NOMO-1 (cell line): ENCODE data around the gene SMIM32.

Experiments used
- DNase-seq, 2 experiments: peaks; one replicate each; lab custom pipeline; 2025; ENCODE audit not compliant: unreplicated experiment in 2 of 2; lab: John Stamatoyannopoulos, UW

The SMIM32 gene

GRCh38 chr5:136192526-136193321 lies at the start of gene SMIM32:
SMIM32 (minus strand) TSS chr5:136193162; CDS start chr5:136192524, 638 bp downstream.
- DNase-seq: no peak

- DNase-seq: no peak
Measured at GRCh38 chr5:136242611-136243010, 49.6 kb upstream of the SMIM32 start.

- DNase-seq: no peak
Measured at GRCh38 chr5:136242136-136242535, 49.2 kb upstream of the SMIM32 start.

GRCh38 chr5:136240894-136241293 lies 47.9 kb upstream of the SMIM32 start:
- no peak for DNase-seq

GRCh38 chr5:136236479-136237083 lies 43.6 kb upstream of the SMIM32 start:
- no peak for DNase-seq

- DNase-seq: no peak
Measured at GRCh38 chr5:136235321-136235720, 42.4 kb upstream of the SMIM32 start.

- DNase-seq: no peak
Measured at GRCh38 chr5:136232316-136232715, 39.4 kb upstream of the SMIM32 start.

- no peak for DNase-seq
Measured at GRCh38 chr5:136230176-136230575, 37.2 kb upstream of the SMIM32 start.

GRCh38 chr5:136228136-136228757 lies 35.3 kb upstream of the SMIM32 start:
- no peak for DNase-seq

- DNase-seq: no peak
Measured at GRCh38 chr5:136226401-136226800, 33.4 kb upstream of the SMIM32 start.

GRCh38 chr5:136225796-136226195 lies 32.8 kb upstream of the SMIM32 start:
- DNase-seq: no peak

- DNase-seq: no peak
Measured at GRCh38 chr5:136222580-136223235, 29.7 kb upstream of the SMIM32 start.

GRCh38 chr5:136221340-136221739 lies 28.4 kb upstream of the SMIM32 start:
- no peak for DNase-seq

GRCh38 chr5:136216230-136216629 lies 23.3 kb upstream of the SMIM32 start:
- no peak for DNase-seq

- no peak for DNase-seq
Measured at GRCh38 chr5:136215812-136216211, 22.9 kb upstream of the SMIM32 start.

- DNase-seq: no peak
Measured at GRCh38 chr5:136213919-136214493, 21.0 kb upstream of the SMIM32 start.

GRCh38 chr5:136212252-136212721 lies 19.3 kb upstream of the SMIM32 start:
- DNase-seq: peak in 1 of 2 experiments; percentile 28

GRCh38 chr5:136211282-136212040 lies 18.5 kb upstream of the SMIM32 start:
- DNase-seq: no peak

- no peak for DNase-seq
Measured at GRCh38 chr5:136210259-136210658, 17.3 kb upstream of the SMIM32 start.

- DNase-seq: no peak
Measured at GRCh38 chr5:136209346-136209910, 16.5 kb upstream of the SMIM32 start.
